Activated naive CD4-positive, alpha-beta T cell treated with anti-CD3 and anti-CD28 coated beads for 36 hours (primary cell): ENCODE results near the gene SOX30. TPM values are rescaled to one million over a fixed set of nuclear protein-coding genes. Genes with fewer than 3 reads are reported as not detected.

Experiments used
- CTCF ChIA-PET: fragments of 350-600 bp; sonication (Branson Sonifier 250); formaldehyde crosslinking; loops from one replicate; lab custom pipeline; 2021; ENCODE audit warnings: antibody characterized with exemption; lab: Charles Lee
- DNase-seq: peaks from one replicate; pipeline ENCODE4 v3.0.0-alpha.2; 2020
- H3K27ac Mint-ChIP-seq: one replicate; pipeline ENCODE4 v1.8.0; 2021; ENCODE audit warnings: mild to moderate bottlenecking, mixed read lengths
- H3K27me3 Mint-ChIP-seq: one replicate; pipeline ENCODE4 v1.8.0; 2021; ENCODE audit warnings: low read depth, mixed read lengths
- H3K36me3 Mint-ChIP-seq: one replicate; pipeline ENCODE4 v1.8.0; 2021; ENCODE audit warnings: low read depth, mixed read lengths
- H3K4me1 Mint-ChIP-seq: one replicate; pipeline ENCODE4 v1.8.0; 2021; ENCODE audit warnings: low read depth, mixed read lengths
- H3K4me3 Mint-ChIP-seq: one replicate; pipeline ENCODE4 v1.8.0; 2021; ENCODE audit warnings: mild to moderate bottlenecking, moderate library complexity, mixed read lengths
- H3K9me3 Mint-ChIP-seq: one replicate; pipeline ENCODE4 v1.8.0; 2021; ENCODE audit warnings: mixed read lengths
- intact Hi-C: fragments of 100-400 bp; cut with micrococcal nuclease; formaldehyde crosslinking; loops from one replicate; pipeline ENCODE4 v1.15.1; 2023
- total RNA-seq, 2 experiments: library from RNA; stranded (reverse); gene quantifications; one replicate each; pipeline ENCODE4 v1.2.3, GENCODE V29; 2021

Gene SOX30
- total RNA-seq, 2 experiments from 2014 or later = 0.36 to 0.57 TPM

DNA sequence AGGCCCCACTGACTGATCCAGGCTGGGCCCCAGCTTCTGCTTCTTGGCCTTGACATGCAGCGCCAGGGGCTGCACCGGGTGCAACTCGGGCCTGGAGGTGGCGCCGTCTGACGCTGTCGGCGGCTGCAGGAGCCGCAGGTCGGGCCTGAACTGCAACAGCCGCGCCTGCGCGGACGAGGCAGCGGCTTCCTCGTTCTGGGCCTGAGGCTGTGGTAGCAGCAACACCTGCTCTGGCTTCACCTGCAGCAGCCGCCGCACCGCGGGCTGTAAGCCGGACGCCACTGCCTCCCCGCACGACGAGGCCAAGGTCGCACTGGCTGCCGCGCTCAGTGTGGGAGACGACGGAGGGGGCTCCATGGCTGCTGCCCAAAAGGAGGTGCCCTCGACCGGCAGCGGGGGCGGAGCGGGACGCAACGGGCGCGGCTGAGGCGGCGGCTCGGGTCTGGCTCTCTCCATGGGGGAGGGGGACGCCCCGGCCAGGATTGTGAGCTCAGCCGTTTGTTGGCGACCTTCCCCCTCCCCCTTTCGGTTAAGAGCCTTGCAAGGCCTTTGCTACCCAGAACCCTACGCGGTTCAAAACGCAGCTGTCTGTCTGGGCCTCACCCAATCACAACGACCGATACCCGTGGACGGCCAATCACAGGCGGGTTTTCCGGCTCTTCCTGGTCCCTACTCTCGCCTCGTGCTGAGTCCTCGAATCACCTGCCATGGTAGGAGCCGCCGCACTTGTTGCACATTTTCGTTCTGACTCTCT lies 438 bp downstream of the SOX30 start:
- CTCF ChIA-PET = interaction anchor here (0.7 to 3.0 kb wide), 9 partner anchors 15 to 180 kb away, joined by 3 to 17 read pairs (median 3); partner anchors contain the start of gene LSM11
- H3K27ac Mint-ChIP-seq = peak overlapping the region; percentile 78
- H3K4me1 Mint-ChIP-seq = peaks cover 12% of the 10 kb centered on the region
- DNase-seq = peak; percentile 87
- H3K9me3 Mint-ChIP-seq = peaks cover 26% of the 10 kb centered on the region
- intact Hi-C loops = loop anchor here (1.0 to 5.0 kb wide), 2 partner anchors 92 to 219 kb away; partner anchors contain the start of gene LSM11
- H3K27me3 Mint-ChIP-seq = peaks cover 2% of the 10 kb centered on the region
- peak overlapping the region; percentile 71 for H3K4me3 Mint-ChIP-seq
- H3K36me3 Mint-ChIP-seq = peaks cover 14% of the 10 kb centered on the region

DNA sequence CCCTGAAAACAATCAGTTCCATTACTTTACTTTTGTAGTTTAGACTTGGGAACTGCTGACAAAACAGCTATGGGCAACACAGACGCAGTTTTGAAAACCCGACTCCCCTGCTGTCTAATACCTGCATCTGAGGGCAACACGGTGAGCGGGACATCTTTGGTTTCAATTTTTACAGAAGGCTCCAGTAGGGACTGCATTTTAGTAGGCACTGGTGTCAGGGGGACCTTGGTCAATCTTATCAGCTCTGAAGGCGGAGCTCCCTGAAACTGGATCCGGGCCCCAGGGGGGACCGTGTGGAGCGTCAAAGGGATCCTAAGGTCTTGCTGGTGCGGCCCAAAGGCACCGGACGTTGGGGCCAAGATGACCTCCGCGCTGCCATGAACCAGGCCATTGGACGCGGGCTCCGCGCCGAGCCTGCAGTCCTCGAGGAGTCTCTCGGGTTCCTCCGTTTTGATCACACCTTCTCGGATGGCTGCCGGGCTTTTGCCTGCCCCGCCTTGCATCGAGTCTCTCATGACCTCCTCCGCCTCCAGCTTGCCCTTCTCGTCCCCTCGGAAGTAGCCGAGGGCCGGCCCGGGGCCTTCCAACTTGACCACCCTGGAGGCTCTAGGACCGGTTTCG lies 1.1 kb downstream of the SOX30 start:
- H3K9me3 Mint-ChIP-seq = peaks cover 21% of the 10 kb centered on the region
- peaks cover 14% of the 10 kb centered on the region for H3K36me3 Mint-ChIP-seq
- peaks cover 2% of the 10 kb centered on the region for H3K27me3 Mint-ChIP-seq
- DNase-seq = no peak
- CTCF ChIA-PET = interaction anchor here (0.7 to 3.0 kb wide), 9 partner anchors 16 to 179 kb away, joined by 3 to 17 read pairs (median 3); partner anchors contain the start of gene LSM11
- H3K27ac Mint-ChIP-seq = no peak overlapping the region
- peak overlapping the region; percentile 71 for H3K4me3 Mint-ChIP-seq
- H3K4me1 Mint-ChIP-seq = peaks cover 12% of the 10 kb centered on the region
- intact Hi-C loops = loop anchor here (1.0 to 5.0 kb wide), 2 partner anchors 92 to 219 kb away; partner anchors contain the start of gene LSM11

DNA sequence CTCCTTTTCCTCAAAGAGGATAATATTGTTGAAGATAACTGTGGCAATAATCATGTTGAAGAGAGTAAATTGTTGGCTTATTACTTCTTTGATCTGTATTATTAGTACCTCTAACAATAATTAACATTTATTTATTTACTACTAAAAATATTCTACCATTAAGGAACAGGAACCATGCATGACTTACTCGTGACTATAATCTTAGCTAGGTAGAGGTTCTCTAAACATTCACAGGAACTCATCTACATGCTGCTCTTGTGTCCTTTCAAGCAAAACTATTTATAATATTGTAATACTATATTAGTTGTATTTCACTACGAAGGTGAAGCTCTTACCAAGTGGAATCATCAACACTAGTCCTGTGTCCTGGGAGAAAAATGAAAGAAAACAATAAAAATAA lies 3.1 kb downstream of the SOX30 start:
- CTCF ChIA-PET = interaction anchor here (0.5 to 3.0 kb wide), 2 partner anchors 89 to 93 kb away, joined by 5 to 17 read pairs; no protein-coding TSS in a partner anchor
- Mint-ChIP-seq H3K36me3 (peaks cover 12% of the 10 kb centered on the region), H3K9me3 (peaks cover 16% of the 10 kb centered on the region), H3K4me1 (peaks cover 12% of the 10 kb centered on the region), H3K27ac (no peak overlapping the region), H3K4me3 (no peak overlapping the region), H3K27me3 (peaks cover 2% of the 10 kb centered on the region)
- DNase-seq = no peak
- intact Hi-C loops = no loop called here

DNA sequence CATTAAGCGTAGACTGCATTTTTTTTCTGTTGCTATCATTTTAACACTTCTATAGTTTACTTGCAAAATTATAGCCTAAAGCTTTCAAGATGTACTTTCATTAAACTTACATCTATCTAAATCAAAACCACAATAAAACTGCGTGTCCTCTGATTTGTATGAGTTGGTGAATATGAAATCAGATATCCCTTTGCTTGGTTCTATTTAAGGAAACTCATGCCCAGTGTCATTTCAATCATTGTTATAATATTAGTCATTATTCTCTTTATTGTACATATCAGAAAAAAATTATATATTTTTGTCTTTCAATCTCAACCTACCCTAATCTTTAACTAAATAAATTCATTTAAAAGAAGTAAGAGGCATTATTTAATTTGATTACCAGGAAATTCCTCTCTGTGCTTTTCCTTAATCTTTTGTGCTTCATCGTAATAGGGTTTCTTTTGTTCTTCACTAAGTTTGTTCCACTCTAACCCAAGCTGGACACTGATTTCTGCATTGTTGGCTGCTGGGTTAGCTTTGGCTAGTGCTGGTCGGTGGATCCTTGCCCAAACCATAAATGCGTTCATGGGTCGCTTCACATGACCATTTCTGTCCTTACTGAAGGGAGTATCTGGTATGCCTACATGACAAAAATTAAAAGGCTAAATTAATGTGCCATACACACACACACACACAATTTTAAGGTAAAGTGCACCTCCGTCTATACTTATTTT lies 3.8 kb downstream of the SOX30 start:
- H3K27me3 Mint-ChIP-seq = peaks cover 2% of the 10 kb centered on the region
- intact Hi-C loops = no loop called here
- H3K4me1 Mint-ChIP-seq = peaks cover 12% of the 10 kb centered on the region
- no peak overlapping the region for H3K27ac Mint-ChIP-seq
- H3K4me3 Mint-ChIP-seq = no peak overlapping the region
- peaks cover 12% of the 10 kb centered on the region for H3K9me3 Mint-ChIP-seq
- CTCF ChIA-PET = interaction anchor here (0.5 kb wide), 1 partner anchor 90 kb away, joined by 5 read pairs; no protein-coding TSS in a partner anchor
- no peak for DNase-seq
- peaks cover 10% of the 10 kb centered on the region for H3K36me3 Mint-ChIP-seq

DNA sequence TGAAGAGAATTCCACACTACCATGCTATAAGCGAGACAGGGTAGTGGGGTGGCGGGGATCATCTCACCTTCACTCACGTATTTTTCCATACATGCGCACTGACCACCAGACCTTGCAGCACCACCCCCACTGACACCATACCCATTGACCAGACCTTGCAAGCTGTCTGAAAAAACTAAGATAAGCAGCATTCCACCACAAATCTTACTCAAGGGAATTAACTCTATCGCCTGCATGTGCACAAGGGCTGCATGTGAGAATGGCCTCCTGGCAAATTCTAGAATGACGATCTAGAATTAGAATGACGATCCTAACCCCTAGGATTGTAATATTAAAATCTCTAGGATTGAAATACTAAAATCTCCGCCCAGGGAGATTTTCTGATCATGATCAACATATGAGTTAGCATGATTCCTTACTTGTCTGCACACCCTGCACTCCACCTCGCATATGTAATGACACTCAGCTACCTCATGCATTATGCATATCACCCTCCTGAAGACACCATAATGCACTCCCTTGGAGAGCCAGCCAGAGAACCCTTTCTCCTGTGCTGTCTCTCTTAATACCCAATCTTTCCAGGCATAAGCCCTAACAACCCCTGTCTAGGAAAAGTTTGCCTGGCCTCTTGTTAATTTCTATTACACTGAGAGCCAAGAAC lies 11.7 kb downstream of the SOX30 start:
- DNase-seq = no peak
- peak overlapping the region; percentile 43 for H3K27ac Mint-ChIP-seq
- intact Hi-C loops = no loop called here
- H3K4me3 Mint-ChIP-seq = no peak overlapping the region
- no peaks in the 10 kb centered on the region for H3K9me3 Mint-ChIP-seq
- H3K27me3 Mint-ChIP-seq = no peaks in the 10 kb centered on the region
- no peaks in the 10 kb centered on the region for H3K36me3 Mint-ChIP-seq
- no peaks in the 10 kb centered on the region for H3K4me1 Mint-ChIP-seq
- CTCF ChIA-PET = no interaction called here

DNA sequence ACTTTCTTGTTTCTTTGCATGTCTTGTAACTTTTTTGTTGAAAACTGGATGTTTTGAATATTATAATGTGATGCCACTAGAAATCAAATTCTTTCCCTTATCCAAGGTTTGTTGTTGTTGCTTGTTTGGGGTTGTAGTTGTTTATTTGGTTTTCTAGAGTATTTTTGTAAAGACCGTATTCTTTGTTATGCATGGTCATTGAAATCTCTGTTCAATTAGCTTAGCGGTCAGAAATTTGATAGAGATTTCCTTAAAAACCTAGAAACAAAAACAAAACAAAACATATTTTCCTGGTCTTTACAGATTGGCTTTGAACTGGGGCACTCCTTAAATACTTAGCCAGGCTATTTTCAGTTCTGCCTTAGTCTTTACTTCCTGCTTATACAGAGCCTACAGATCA lies 21.9 kb downstream of the SOX30 start:
- Mint-ChIP-seq H3K4me1 (no peaks in the 10 kb centered on the region), H3K27me3 (no peaks in the 10 kb centered on the region), H3K27ac (no peak overlapping the region), H3K9me3 (peaks cover 4% of the 10 kb centered on the region), H3K4me3 (no peak overlapping the region), H3K36me3 (no peaks in the 10 kb centered on the region)
- intact Hi-C loops = no loop called here
- CTCF ChIA-PET = no interaction called here
- DNase-seq = no peak

DNA sequence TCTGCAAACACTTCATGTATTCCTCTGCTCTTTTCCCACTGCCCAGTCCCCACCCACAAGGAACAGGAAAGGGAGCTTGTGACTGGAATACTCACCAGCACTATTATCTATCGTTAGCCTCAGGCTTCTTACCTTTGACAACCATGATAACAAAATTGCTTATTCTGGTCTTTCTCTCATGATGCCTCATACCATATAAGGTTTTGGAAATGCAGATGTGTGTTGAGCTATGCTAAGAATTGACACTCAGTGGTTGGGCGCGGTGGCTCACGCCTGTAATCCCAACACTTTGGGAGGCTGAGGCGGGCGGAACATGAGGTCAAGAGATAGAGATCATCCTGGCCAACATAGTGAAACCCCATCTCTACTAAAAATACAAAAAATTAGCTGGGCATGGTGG lies 25.4 kb downstream of the SOX30 start:
- DNase-seq = no peak
- Mint-ChIP-seq H3K36me3 (no peaks in the 10 kb centered on the region), H3K4me1 (no peaks in the 10 kb centered on the region), H3K4me3 (no peak overlapping the region), H3K27ac (no peak overlapping the region), H3K9me3 (peaks cover 4% of the 10 kb centered on the region), H3K27me3 (no peaks in the 10 kb centered on the region)
- intact Hi-C loops = no loop called here
- CTCF ChIA-PET = interaction anchor here (0.6 kb wide), 1 partner anchor 39 kb away, joined by 3 read pairs; no protein-coding TSS in a partner anchor

DNA sequence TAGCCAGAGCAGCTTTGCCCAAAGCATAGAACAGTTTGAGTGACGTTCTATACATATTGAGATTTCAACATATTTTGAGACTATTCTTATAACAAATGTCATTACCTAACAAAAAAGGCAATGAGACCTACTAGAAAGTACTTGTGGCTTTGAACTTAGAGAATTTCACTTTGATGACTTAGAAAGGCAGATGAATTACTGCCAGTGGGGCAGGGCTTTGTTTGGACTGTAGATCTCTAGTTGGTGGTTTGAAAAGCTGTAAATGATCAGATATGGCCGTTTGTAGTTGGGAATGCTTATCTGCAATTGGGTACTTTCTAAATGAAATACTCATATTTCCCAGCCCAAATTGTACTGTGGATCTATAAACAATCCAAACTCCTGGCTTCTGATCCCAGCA lies 28.1 kb downstream of the SOX30 start:
- DNase-seq = no peak
- intact Hi-C loops = no loop called here
- no peak overlapping the region for H3K4me3 Mint-ChIP-seq
- H3K27me3 Mint-ChIP-seq = peaks cover 3% of the 10 kb centered on the region
- no peak overlapping the region for H3K27ac Mint-ChIP-seq
- peaks cover 4% of the 10 kb centered on the region for H3K9me3 Mint-ChIP-seq
- H3K4me1 Mint-ChIP-seq = no peaks in the 10 kb centered on the region
- CTCF ChIA-PET = no interaction called here
- peaks cover 4% of the 10 kb centered on the region for H3K36me3 Mint-ChIP-seq

DNA sequence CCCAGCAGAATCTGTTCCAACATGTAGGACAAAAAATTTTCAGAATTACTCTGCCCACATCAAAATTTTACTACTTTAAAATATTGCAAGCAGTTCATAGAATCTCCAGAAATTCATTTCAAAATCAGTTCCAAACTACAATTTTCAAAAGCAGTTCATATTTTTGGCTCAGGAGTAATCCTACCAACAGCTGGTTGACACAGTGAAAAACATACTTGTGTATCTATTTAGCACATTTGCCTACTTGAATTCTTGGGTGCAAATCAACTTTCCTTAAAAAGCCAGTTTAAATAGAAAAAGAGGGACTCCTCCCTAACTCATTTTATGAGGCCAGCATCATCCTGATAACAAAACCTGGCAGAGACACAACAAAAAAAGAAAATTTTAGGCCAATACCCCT lies 31.5 kb downstream of the SOX30 start:
- Mint-ChIP-seq H3K9me3 (peaks cover 4% of the 10 kb centered on the region), H3K4me3 (no peak overlapping the region), H3K27me3 (peaks cover 3% of the 10 kb centered on the region), H3K4me1 (no peaks in the 10 kb centered on the region), H3K27ac (no peak overlapping the region), H3K36me3 (peaks cover 4% of the 10 kb centered on the region)
- no peak for DNase-seq
- intact Hi-C loops = no loop called here
- CTCF ChIA-PET = no interaction called here

DNA sequence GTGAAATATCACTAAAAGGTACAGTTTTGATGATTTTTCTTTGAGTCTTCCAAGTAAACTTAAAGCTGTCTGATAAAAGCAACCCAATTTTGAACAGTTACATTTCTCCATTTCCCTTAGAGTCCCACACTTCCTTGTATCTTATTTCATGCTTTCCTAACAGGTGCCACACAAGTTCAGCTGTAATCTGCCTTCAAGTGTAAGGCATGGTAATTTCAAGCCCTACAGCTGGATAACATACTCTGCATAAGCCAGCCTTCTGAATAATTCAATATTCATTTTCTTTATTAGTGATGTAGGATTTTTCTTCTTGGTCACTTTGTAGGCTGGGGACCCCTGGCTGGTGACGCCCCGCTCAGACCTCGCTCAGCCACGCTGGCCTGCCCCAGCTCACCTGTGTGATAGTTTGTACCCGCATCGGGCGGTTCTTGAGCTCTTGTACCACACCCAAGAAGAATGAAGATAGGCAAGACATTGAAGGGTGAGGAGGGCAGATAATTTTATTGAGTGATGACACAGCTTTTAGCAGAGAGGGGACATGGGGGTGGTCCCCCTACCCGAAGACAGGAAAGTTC lies 34.0 kb downstream of the SOX30 start:
- CTCF ChIA-PET = no interaction called here
- no peak overlapping the region for H3K27ac Mint-ChIP-seq
- no peak for DNase-seq
- intact Hi-C loops = no loop called here
- H3K4me1 Mint-ChIP-seq = peaks cover 6% of the 10 kb centered on the region
- no peak overlapping the region for H3K4me3 Mint-ChIP-seq
- H3K27me3 Mint-ChIP-seq = peaks cover 3% of the 10 kb centered on the region
- peaks cover 4% of the 10 kb centered on the region for H3K36me3 Mint-ChIP-seq
- H3K9me3 Mint-ChIP-seq = peaks cover 4% of the 10 kb centered on the region

DNA sequence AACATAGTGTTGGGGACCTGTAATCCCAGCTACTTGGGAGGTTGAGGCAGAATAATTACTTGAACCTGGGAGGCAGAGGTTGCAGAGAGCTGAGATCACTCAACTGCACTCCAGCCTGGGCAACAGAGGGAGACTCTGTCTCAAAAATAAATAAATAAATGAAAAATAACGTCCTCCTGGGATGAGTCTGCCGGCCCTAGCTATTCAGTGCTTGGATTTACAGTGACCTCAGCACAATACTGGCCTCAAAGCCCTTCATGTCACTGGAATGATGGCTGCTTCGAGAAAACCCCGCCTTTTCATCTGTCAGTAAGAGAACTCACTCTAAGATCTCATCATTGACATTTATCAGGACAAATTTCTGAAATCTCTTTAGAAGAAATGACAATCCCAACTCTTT lies 35.5 kb downstream of the SOX30 start:
- Mint-ChIP-seq H3K4me1 (peaks cover 14% of the 10 kb centered on the region), H3K27me3 (peaks cover 3% of the 10 kb centered on the region), H3K9me3 (peaks cover 4% of the 10 kb centered on the region), H3K4me3 (no peak overlapping the region), H3K27ac (no peak overlapping the region), H3K36me3 (peaks cover 4% of the 10 kb centered on the region)
- intact Hi-C loops = no loop called here
- DNase-seq = no peak
- CTCF ChIA-PET = no interaction called here
